Activated CD8-positive, alpha-beta memory T cell treated with anti-CD3 and anti-CD28 coated beads, Interleukin-2, amount 50 U/mL, for 24 hours (primary cell): Measurements from ENCODE around the gene ERC2.
"Not testable (repeated sequence)": the region's sequence is repeated elsewhere in the genome, so short reads cannot be mapped to it uniquely, and the experiment has no call there.

Experiments used
- DNase-seq: peaks from one replicate; pipeline ENCODE4 v3.0.0-alpha.2; 2020; ENCODE audit errors: extremely low read depth

Gene ERC2

GRCh38 chr3:56468184-56469106 lies at the start of gene ERC2:
ERC2 (minus strand) TSS chr3:56468467.
- no peak for DNase-seq

DNA sequence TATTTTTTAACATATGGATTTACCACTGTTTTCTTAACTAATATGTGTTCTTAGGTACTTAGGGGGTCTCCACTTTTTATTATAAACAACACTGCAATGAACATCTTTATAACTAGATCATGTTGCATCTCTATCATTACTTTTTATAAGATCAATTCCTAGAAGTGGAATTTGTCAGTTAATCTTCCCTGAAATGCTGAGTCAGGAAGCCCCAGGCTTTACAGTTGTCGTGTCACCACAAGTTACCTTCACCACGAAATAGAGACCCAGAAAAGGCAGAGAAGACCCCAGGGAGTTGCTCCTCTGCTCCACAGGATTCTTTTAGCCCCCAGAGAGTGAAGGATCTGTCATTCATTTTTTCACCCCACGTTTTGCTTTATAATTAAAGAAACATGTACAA lies 34.5 kb upstream of the ERC2 start:
- DNase-seq: no peak

DNA sequence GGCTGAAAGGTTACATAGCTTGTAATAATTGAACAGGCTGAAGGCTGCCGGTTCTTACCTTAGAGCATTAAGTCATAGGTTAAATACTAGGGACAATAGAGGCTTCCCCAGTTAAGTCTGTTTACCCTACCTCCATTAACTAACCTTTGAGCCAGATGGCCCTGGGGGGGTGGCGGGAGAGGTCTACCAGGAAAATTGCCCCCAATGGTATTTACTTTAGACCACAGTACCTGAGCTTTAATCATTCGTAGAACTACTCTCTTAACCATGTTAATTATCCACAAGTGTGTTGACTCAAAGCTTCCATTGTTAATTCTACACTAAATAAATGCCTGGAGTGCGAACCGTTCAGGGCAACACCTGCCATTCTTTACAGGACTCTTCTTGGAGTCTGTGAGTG lies 28.1 kb upstream of the ERC2 start:
- DNase-seq: not testable (repeated sequence)

DNA sequence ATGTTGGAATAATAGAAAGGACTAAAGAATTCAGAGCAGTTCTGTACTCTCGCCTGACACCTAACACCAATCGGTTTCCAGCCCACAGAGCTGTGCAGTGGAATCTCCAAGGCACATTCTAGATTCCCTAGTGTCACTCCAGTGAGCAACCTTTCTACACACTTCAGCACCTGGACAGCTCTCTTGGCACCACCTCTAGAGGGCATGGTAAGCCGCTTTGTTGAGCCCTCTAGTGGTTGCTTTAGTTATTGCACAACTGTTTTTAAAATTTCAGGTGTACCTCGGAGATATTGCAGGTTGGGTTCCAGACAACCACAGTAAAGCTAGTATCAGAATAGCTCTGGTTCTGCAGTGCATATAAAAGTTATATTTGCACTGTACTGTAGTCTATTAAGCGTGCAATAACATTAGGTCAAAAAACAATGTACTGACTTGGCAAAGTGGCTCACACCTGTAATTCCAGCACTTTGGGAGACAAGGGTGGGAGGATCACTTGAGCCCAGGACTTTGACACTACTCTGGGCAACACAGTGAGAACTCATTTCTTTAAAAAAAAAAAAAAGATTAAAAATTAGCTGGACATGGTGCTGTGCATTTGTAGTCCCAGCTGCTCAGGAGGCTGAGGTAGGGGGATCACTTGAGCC lies 26.5 kb upstream of the ERC2 start:
- peak; percentile 42 for DNase-seq

GRCh38 chr3:56491566-56491965 lies 23.3 kb upstream of the ERC2 start:
- DNase-seq: no peak

GRCh38 chr3:56488812-56489600 lies 20.7 kb upstream of the ERC2 start:
- no peak for DNase-seq

- no peak for DNase-seq
Measured at GRCh38 chr3:56484525-56485032, 16.3 kb upstream of the ERC2 start.

DNA sequence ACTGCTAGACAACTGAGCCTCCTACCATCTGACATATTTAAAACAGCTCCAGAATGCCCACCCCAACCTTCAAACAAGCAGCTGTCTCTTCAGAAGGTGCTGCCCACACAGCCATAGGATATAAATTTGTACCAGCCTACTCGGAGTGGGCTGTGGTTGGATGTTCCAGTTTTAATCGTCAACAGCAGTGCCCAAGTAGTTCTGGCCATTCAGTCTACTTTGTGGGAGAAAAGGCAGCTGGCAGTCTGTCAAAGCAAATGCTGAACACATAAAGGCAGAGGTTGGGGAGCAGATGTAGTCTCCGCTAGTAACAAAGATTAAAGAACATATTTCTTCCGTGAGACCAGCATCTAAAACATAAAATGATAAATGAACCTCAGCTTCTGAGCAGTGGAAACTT lies 15.9 kb upstream of the ERC2 start:
- no peak for DNase-seq

GRCh38 chr3:56477646-56478045 lies 9.4 kb upstream of the ERC2 start:
- no peak for DNase-seq

GRCh38 chr3:56476771-56477170 lies 8.5 kb upstream of the ERC2 start:
- DNase-seq: no peak

- DNase-seq: no peak
Measured at GRCh38 chr3:56471771-56472170, 3.5 kb upstream of the ERC2 start.

- DNase-seq: no peak
Measured at GRCh38 chr3:56469141-56469540, 874 bp upstream of the ERC2 start.

DNA sequence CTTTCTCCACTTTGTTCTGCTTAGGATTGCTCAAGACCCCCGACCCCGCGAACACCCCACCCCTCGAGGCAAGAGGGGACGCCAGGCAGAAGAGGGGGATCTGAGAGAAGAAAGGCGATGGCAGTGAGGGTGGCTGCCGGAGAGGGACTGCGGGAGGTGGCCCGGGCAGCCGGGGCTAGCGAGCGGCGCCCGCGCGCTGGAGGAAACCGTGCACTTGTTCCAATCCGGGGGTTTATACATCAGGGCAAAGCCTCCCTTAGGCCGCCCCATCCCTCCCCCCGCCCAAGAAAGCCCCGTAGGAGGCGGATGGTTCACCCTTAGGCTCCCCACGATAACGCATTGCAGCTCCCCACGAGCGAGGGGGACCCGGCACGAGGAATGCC lies 475 bp downstream of the ERC2 start:
- no peak for DNase-seq

DNA sequence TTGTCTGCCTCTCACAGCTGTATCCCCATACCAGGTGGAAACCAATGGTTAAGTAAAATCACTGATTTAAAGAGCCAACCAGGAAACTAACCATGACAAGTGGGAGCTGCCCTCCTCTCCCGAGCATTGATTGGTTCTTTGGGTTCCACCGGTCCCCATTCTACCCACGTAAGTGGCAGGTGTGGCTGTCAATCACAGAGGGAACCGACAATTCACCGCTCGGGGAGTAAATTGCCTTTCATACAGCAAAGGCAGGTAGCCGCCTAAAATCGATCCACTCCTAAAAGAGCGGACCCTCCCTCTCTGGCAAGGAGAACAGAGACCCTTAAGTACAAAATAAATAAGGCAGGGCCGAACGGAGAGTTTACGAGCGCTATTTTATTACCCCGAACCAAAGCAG lies 1.2 kb downstream of the ERC2 start:
- no peak for DNase-seq

DNA sequence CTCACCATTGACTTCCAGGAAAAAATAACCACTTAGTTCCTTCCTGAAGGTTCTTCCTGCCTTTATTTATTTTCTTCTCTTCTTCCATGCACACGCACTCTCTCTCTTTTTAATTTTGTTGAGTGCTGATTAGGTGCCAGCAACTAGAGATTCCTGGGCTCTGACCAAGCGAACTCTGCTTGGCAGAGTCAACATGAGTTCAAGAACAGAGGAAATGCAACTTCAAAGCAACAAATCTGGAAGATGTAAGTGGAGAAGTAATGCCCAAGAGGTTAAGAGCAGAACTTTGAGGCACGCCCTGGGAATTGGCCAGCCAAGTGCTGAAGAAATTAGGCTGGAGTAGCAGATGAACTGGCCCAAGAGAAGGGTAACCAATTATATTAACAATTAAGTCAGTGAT lies 8.5 kb downstream of the ERC2 start:
- DNase-seq: no peak

DNA sequence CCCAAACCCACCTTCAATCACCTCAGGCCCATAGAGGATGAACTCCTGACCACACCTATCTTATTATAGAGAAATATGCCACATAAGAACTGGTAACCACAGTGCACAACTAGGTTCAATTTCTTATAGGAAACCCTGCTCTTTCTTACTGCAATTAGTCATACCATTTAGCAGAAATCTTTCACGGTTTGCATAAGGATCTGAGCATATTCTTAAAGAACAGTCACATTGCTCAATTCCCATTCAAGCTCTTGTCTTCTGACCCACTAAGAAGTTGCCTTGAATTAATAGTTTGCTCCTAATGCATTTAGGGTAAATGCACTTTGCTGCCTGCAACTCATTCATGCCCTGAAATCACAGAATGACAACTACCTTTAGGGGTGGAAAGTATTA lies 9.2 kb downstream of the ERC2 start:
- no peak for DNase-seq

GRCh38 chr3:56458496-56459103 lies 9.7 kb downstream of the ERC2 start:
- DNase-seq: no peak

- no peak for DNase-seq
Measured at GRCh38 chr3:56456117-56456516, 12.2 kb downstream of the ERC2 start.

- DNase-seq: no peak
Measured at GRCh38 chr3:56453011-56453410, 15.3 kb downstream of the ERC2 start.

DNA sequence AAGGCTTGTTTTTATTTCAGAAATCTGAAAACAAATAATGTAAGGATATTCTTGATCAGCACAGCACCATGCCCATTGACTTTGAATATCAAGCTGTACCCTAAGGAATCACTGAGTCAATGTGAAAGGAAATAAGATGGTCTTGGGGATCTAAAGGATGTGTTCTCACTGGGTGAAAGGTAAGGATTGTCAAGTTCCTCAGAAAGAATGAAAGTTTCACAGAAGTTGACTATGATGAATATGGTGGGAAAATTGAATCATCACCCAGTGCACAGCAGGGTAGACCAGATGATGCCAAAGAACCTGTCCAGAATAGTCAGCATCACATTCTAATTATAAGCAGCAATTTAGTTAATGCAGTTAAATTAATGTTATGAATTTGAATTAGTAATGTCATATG lies 16.2 kb downstream of the ERC2 start:
- DNase-seq: no peak

GRCh38 chr3:56443372-56443771 lies 24.9 kb downstream of the ERC2 start:
- DNase-seq: no peak

GRCh38 chr3:56428667-56429066 lies 39.6 kb downstream of the ERC2 start:
- no peak for DNase-seq
